AG04450 (cell line): ENCODE data around the gene CBARP. TPM values are rescaled to one million over a fixed set of nuclear protein-coding genes. Genes with fewer than 3 reads are reported as not detected.

ENCODE experiments used
- CTCF ChIA-PET: fragments of 300-600, 350-600 bp; formaldehyde crosslinking; extraction: SDS; loops from one replicate; lab custom pipeline; 2022; ENCODE audit warnings: antibody characterized with exemption, inconsistent platforms; lab: Charles Lee
- POLR2A ChIA-PET: fragments of 350-600 bp; formaldehyde crosslinking; extraction: SDS; loops from one replicate; lab custom pipeline; 2021; ENCODE audit warnings: antibody characterized with exemption, inconsistent platforms; lab: Yijun Ruan, JAX
- DNase-seq: peaks from one replicate; pipeline ENCODE4 v3.0.0-alpha.2; 2011; ENCODE audit warnings: low read depth, low spot score
- H3K27ac ChIP-seq: one replicate; pipeline ENCODE4 v1.5.1; 2012; ENCODE audit warnings: low read depth, low read length, control low read depth
- H3K27me3 ChIP-seq: one replicate; pipeline ENCODE4 v1.6.0; 2012; ENCODE audit warnings: low read length; ENCODE audit not compliant: control insufficient read depth, insufficient read depth
- H3K4me3 ChIP-seq: 2 replicates; pipeline ENCODE4 v1.5.1; 2011; ENCODE audit warnings: mild to moderate bottlenecking, low read depth, low read length, control low read depth
- H3K9me3 ChIP-seq: 2 replicates; pipeline ENCODE4 v1.5.1; 2012; ENCODE audit warnings: low read length; ENCODE audit not compliant: control insufficient read depth, insufficient read depth
- CTCF ChIP-seq: IDR thresholded peaks from 2 replicates; pipeline ENCODE4 v1.5.1; 2011; ENCODE audit warnings: low read depth, low read length, control low read depth, inconsistent platforms
- polyA plus RNA-seq: library from polyadenylated mRNA; depleted of rRNA; stranded (reverse); fragments of >200 nt; gene quantifications from 2 replicates; pipeline ENCODE4 v1.2.3, GENCODE V29; 2011

The CBARP gene
- polyA plus RNA-seq, 1 experiment, result 1.1 TPM

GRCh38 chr19:1189419-1189818, 48.4 kb downstream of the CBARP start:
- H3K27me3 ChIP-seq, result no peaks in the 10 kb centered on the region
- DNase-seq, result no peak
- ChIA-PET POLR2A (no interaction called here), CTCF (no interaction called here)
- H3K9me3 ChIP-seq, result no peaks in the 10 kb centered on the region
- no peak for TF ChIP-seq CTCF
- H3K27ac ChIP-seq, result no peak overlapping the region
- no peak overlapping the region for H3K4me3 ChIP-seq

- no peak for DNase-seq
- ChIA-PET POLR2A (no interaction called here), CTCF (interaction anchor here (1.4 kb wide), 1 partner anchor 11 kb away, joined by 9 read pairs; no protein-coding TSS in a partner anchor)
- Histone ChIP-seq H3K27me3 (no peaks in the 10 kb centered on the region), H3K4me3 (no peak overlapping the region), H3K27ac (no peak overlapping the region), H3K9me3 (no peaks in the 10 kb centered on the region; the same call in 1 of the 2 replicates)
- TF ChIP-seq CTCF, result no peak
These were observed 54.1 kb downstream of the CBARP start for GRCh38 chr19:1183543-1184172.

GRCh38 chr19:1182727-1183126, 55.1 kb downstream of the CBARP start:
- ChIA-PET POLR2A (no interaction called here), CTCF (interaction anchor here (1.4 kb wide), 1 partner anchor 12 kb away, joined by 9 read pairs; no protein-coding TSS in a partner anchor)
- H3K4me3 ChIP-seq, result no peak overlapping the region
- no peak for DNase-seq
- no peak overlapping the region for H3K27ac ChIP-seq
- no peaks in the 10 kb centered on the region for H3K27me3 ChIP-seq
- H3K9me3 ChIP-seq, result no peaks in the 10 kb centered on the region; the same call in 1 of the 2 replicates
- no peak for TF ChIP-seq CTCF

GRCh38 chr19:1182068-1182467, 55.7 kb downstream of the CBARP start:
- Histone ChIP-seq H3K9me3 (no peaks in the 10 kb centered on the region; the same call in 1 of the 2 replicates), H3K27me3 (no peaks in the 10 kb centered on the region), H3K4me3 (no peak overlapping the region), H3K27ac (no peak overlapping the region)
- POLR2A ChIA-PET, result no interaction called here
- no peak for DNase-seq
- TF ChIP-seq CTCF, result no peak
- CTCF ChIA-PET, result no interaction called here

- POLR2A ChIA-PET, result interaction anchor here (1.0 kb wide), 1 partner anchor 10 kb away, joined by 7 read pairs; no protein-coding TSS in a partner anchor
- Histone ChIP-seq H3K27ac (no peak overlapping the region), H3K9me3 (no peaks in the 10 kb centered on the region; the same call in 1 of the 2 replicates), H3K27me3 (no peaks in the 10 kb centered on the region), H3K4me3 (no peak overlapping the region)
- CTCF ChIA-PET, result interaction anchor here (0.7 kb wide), 1 partner anchor 332 kb away, joined by 5 read pairs; no protein-coding TSS in a partner anchor
- no peak for TF ChIP-seq CTCF
- DNase-seq, result no peak
These were observed 56.2 kb downstream of the CBARP start for GRCh38 chr19:1181606-1182005.
